K562 (cell line): ENCODE data around the gene GNG3. TPM values are rescaled to one million over a fixed set of nuclear protein-coding genes. Genes with fewer than 3 reads are reported as not detected.

ENCODE experiments used
- CREB1 ChIP-seq, 2 experiments: sonication (generic) in 1 of 2; formaldehyde crosslinking in 1 of 2; IDR thresholded peaks; 2 replicates each; pipeline versions ENCODE4 v1.6.1 to v1.8.0; 2012 to 2022; ENCODE audit warnings: inconsistent platforms in 1 of 2, mild to moderate bottlenecking in 1 of 2, missing genetic modification reagents in 1 of 2, moderate library complexity in 1 of 2
- ELF1 ChIP-seq: fragments of 200-800 bp; sonication (Bioruptor generic); IDR thresholded peaks from 2 replicates; pipeline ENCODE4 v1.6.1; 2016; ENCODE audit warnings: missing genetic modification characterization, missing compliant biosample characterization
- ELF2 ChIP-seq: fragments of 250-450 bp; sonication (Bioruptor Pico); IDR thresholded peaks from 2 replicates; pipeline ENCODE4 v1.5.0; 2021; ENCODE audit warnings: mild to moderate bottlenecking
- HDAC3 ChIP-seq: fragments of 450-650 bp; IDR thresholded peaks from 2 replicates; pipeline ENCODE4 v1.6.1; 2018; ENCODE audit warnings: borderline replicate concordance, mild to moderate bottlenecking, moderate library complexity; ENCODE audit not compliant: partially characterized antibody
- KLF16 ChIP-seq: IDR thresholded peaks from 2 replicates; pipeline ENCODE4 v1.6.1; 2016; ENCODE audit warnings: antibody characterized with exemption
- MCM2 ChIP-seq: fragments of 450-650 bp; IDR thresholded peaks from 2 replicates; pipeline ENCODE4 v1.6.1; 2017; ENCODE audit warnings: low read depth, mild to moderate bottlenecking
- MEF2D ChIP-seq: conservative IDR thresholded peaks from 2 replicates; pipeline ENCODE4 v1.6.1; 2016; ENCODE audit warnings: low read depth, missing genetic modification characterization, missing compliant biosample characterization
- NRF1 ChIP-seq, 2 experiments: fragments of 450-650 bp; IDR thresholded peaks in 1 of 2; conservative IDR thresholded peaks in 1 of 2; 2 replicates each; pipeline ENCODE4 v1.6.1; 2014; ENCODE audit warnings: mild to moderate bottlenecking in 2 of 2
- RNF2 ChIP-seq: sonication (generic); IDR thresholded peaks from 2 replicates; pipeline ENCODE4 v1.6.1; 2016
- SRF ChIP-seq, 2 experiments: fragments of 250-450, 450-650 bp in 1 of 2; sonication (Bioruptor Pico) in 1 of 2; sonication (generic) in 1 of 2; formaldehyde crosslinking; IDR thresholded peaks; 2 replicates each; pipeline versions ENCODE4 v1.5.0 to v1.5.1; 2020 to 2022; ENCODE audit warnings: mild to moderate bottlenecking in 1 of 2, missing genetic modification reagents in 1 of 2
- TAF1 ChIP-seq: IDR thresholded peaks from 2 replicates; pipeline ENCODE4 v1.6.1; 2011; ENCODE audit warnings: mild to moderate bottlenecking, low read length, moderate library complexity; ENCODE audit not compliant: insufficient read depth, control insufficient read depth, severe bottlenecking; ENCODE audit errors: extremely low read depth
- XRCC3 ChIP-seq: fragments of 450-650 bp; IDR thresholded peaks from 2 replicates; pipeline ENCODE4 v1.6.1; 2017; ENCODE audit warnings: mild to moderate bottlenecking, moderate library complexity
- ZBTB49 ChIP-seq: sonication (generic); formaldehyde crosslinking; IDR thresholded peaks from 2 replicates; pipeline ENCODE4 v1.8.0; 2022; ENCODE audit warnings: missing genetic modification reagents, mild to moderate bottlenecking, borderline replicate concordance
- ZNF263 ChIP-seq: sonication (generic); formaldehyde crosslinking; IDR thresholded peaks from 2 replicates; pipeline ENCODE4 v1.8.0; 2022; ENCODE audit warnings: mild to moderate bottlenecking, missing genetic modification reagents, borderline replicate concordance
- ZNF408 ChIP-seq: fragments of 250-450 bp; sonication (Bioruptor Pico); IDR thresholded peaks from 2 replicates; pipeline ENCODE4 v1.4.0; 2020; ENCODE audit warnings: low read depth, mild to moderate bottlenecking, moderate library complexity
- ZNF449 ChIP-seq: fragments of 250-450 bp; sonication (Bioruptor Pico); IDR thresholded peaks from 2 replicates; pipeline ENCODE4 v1.8.0; 2022; ENCODE audit warnings: moderate library complexity, mild to moderate bottlenecking, inconsistent platforms
- ZNF740 ChIP-seq, 3 experiments: fragments of 200-800 bp in 1 of 3; sonication (Bioruptor generic) in 1 of 3; sonication (generic) in 1 of 3; formaldehyde crosslinking in 1 of 3; IDR thresholded peaks; 2 replicates each; pipeline versions ENCODE4 v1.6.1 to v1.8.0; 2016 to 2022; ENCODE audit warnings: mild to moderate bottlenecking in 2 of 3, missing compliant biosample characterization in 2 of 3, missing genetic modification characterization in 2 of 3, missing genetic modification reagents in 1 of 3
- polyA plus RNA-seq, 8 experiments: library from polyadenylated mRNA; depleted of rRNA in 4 of 8; stranded (reverse) in 5 of 8; unstranded in 3 of 8; fragments of >200 nt; fragmentation: Nextera tagmentation in 2 of 8; fragmentation: Illumina TruSeq in 1 of 8; extraction: Ambion mirVana in 2 of 8; extraction: Trizol in 1 of 8; gene quantifications; 2 replicates each; pipeline versions ENCODE4 v1.2.1 to v1.2.3, GENCODE V29; 2011 to 2014; ENCODE audit warnings: inconsistent platforms in 1 of 8, missing spikeins in 1 of 8
- total RNA-seq, 7 experiments: library from RNA; depleted of rRNA in 6 of 7; stranded (reverse); fragments of >200 nt in 6 of 7; fragmentation: Illumina TruSeq in 2 of 7; extraction: Trizol in 2 of 7; gene quantifications; 2 replicates each; pipeline versions ENCODE4 v1.2.1 to v1.2.3, GENCODE V29; 2011 to 2021; ENCODE audit warnings: low replicate concordance in 1 of 7
- TF ChIP-seq, protein P1 (sequence below): fragments of 450-650 bp; formaldehyde crosslinking; IDR thresholded peaks from 2 replicates; pipeline ENCODE4 v1.4.0; 2022; ENCODE audit warnings: missing genetic modification characterization
- TF ChIP-seq, protein P2 (sequence below), 3 experiments: IDR thresholded peaks in 2 of 3; conservative IDR thresholded peaks in 1 of 3; 2 replicates each; pipeline ENCODE4 v1.5.1; 2011 to 2012; ENCODE audit warnings: low read length in 3 of 3, mild to moderate bottlenecking in 3 of 3, control low read depth in 2 of 3, improper control_type of control experiment in 1 of 3, inconsistent platforms in 1 of 3, low read depth in 1 of 3, mixed read lengths in 1 of 3, moderate library complexity in 1 of 3; ENCODE audit not compliant: insufficient read depth in 2 of 3

The GNG3 gene
- total and polyA plus RNA-seq, 9 of the 15 experiments (the other 6 are each of a cell fraction or from before 2014, with no cell fraction given), result 0.07 TPM; not detected in 8

GRCh38 chr11:62707277-62707861 is at the start of gene GNG3, which contains the start of gene BSCL2 (continued):
- TF ChIP-seq ZNF408 (CRISPR knock-in tag) (no peak), TAF1 (no peak), CREB1 (IDR thresholded peaks at IDR 0.05) (peak; percentile 18; the same call in 1 of the 2 replicates), CREB1 (CRISPR knock-in tag; IDR thresholded peaks at IDR 0.05) (no peak), ZNF449 (CRISPR knock-in tag) (no peak), HDAC3 (no peak), RNF2 (no peak), NRF1 (conservative IDR thresholded peaks at IDR 0.05 in 1 of 2, IDR thresholded peaks at IDR 0.05 in 1 of 2) (peak; percentile 26 to 29; a peak in 1 of 4 replicates), MEF2D (tag) (no peak), MCM2 (no peak), ZNF263 (CRISPR knock-in tag) (0 out of 2 replicates have a peak, but pooled peaks have one; percentile 55), ZNF740 (CRISPR knock-in tag; IDR thresholded peaks at IDR 0.05) (peak; percentile 82), ZNF740 (tag; IDR thresholded peaks at IDR 0.05) (no peak), ZBTB49 (CRISPR knock-in tag) (no peak), ELF1 (no peak), XRCC3 (no peak), ELF2 (CRISPR knock-in tag) (no peak), KLF16 (no peak), SRF (CRISPR knock-in tag; IDR thresholded peaks at IDR 0.05) (no peak)
- TF ChIP-seq, protein P1, sequence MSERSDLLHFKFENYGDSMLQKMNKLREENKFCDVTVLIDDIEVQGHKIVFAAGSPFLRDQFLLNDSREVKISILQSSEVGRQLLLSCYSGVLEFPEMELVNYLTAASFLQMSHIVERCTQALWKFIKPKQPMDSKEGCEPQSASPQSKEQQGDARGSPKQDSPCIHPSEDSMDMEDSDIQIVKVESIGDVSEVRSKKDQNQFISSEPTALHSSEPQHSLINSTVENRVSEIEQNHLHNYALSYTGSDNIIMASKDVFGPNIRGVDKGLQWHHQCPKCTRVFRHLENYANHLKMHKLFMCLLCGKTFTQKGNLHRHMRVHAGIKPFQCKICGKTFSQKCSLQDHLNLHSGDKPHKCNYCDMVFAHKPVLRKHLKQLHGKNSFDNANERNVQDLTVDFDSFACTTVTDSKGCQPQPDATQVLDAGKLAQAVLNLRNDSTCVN (CRISPR knock-in tag), result no peak
- TF ChIP-seq, protein P2, sequence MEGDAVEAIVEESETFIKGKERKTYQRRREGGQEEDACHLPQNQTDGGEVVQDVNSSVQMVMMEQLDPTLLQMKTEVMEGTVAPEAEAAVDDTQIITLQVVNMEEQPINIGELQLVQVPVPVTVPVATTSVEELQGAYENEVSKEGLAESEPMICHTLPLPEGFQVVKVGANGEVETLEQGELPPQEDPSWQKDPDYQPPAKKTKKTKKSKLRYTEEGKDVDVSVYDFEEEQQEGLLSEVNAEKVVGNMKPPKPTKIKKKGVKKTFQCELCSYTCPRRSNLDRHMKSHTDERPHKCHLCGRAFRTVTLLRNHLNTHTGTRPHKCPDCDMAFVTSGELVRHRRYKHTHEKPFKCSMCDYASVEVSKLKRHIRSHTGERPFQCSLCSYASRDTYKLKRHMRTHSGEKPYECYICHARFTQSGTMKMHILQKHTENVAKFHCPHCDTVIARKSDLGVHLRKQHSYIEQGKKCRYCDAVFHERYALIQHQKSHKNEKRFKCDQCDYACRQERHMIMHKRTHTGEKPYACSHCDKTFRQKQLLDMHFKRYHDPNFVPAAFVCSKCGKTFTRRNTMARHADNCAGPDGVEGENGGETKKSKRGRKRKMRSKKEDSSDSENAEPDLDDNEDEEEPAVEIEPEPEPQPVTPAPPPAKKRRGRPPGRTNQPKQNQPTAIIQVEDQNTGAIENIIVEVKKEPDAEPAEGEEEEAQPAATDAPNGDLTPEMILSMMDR (IDR thresholded peaks at IDR 0.05 in 2 of 3, conservative IDR thresholded peaks at IDR 0.05 in 1 of 3; ENCODE audit: insufficient read depth in 2 of 3, low read depth in 1 of 3, low read length in 3 of 3), result no peak
